IMR-90 (cell line): Measurements from ENCODE around the gene MECP2. TPM values are rescaled to one million over a fixed set of nuclear protein-coding genes. Genes with fewer than 3 reads are reported as not detected.

Experiments used
- ATAC-seq: fragments of 200-7000 bp; cut with Tn5 transposase; 2 replicates; pipeline ENCODE4 v1.9.1; 2020; ENCODE audit warnings: low read depth, mild to moderate bottlenecking, moderate library complexity
- BruUV-seq: library from RNA; stranded (reverse); fragments of 400-500 nt; replicated peaks from 2 replicates; lab custom pipeline; 2021; lab: Mats Ljungman, UMichigan
- CTCF ChIA-PET: fragments of 300-600 bp; formaldehyde crosslinking; extraction: SDS; loops from one replicate; lab custom pipeline; 2021; ENCODE audit warnings: antibody characterized with exemption; lab: Yijun Ruan, JAX
- POLR2A ChIA-PET: fragments of 300-600 bp; sonication (Branson Sonifier 250); formaldehyde crosslinking; loops from one replicate; lab custom pipeline; 2022; ENCODE audit warnings: antibody characterized with exemption; ENCODE audit not compliant: unreplicated experiment; lab: Charles Lee
- DNase-seq: peaks from one replicate; pipeline ENCODE4 v3.0.0; 2013
- H2AFZ ChIP-seq: replicated peaks from 2 replicates; pipeline ENCODE3; 2013; ENCODE audit warnings: low read length, mild to moderate bottlenecking; ENCODE audit not compliant: poor library complexity
- H2AK5ac ChIP-seq: 2 replicates; pipeline ENCODE4 v1.6.1; 2013; ENCODE audit warnings: low read depth, low read length, inconsistent platforms
- H2AK9ac ChIP-seq: replicated peaks from 2 replicates; pipeline ENCODE3; 2013; ENCODE audit warnings: mild to moderate bottlenecking, low read depth, low read length, moderate library complexity; ENCODE audit not compliant: poor library complexity
- H2BK120ac ChIP-seq: 2 replicates; pipeline ENCODE4 v1.6.1; 2013; ENCODE audit warnings: low read depth, low read length, inconsistent platforms
- H2BK15ac ChIP-seq: 3 replicates; pipeline ENCODE4 v1.6.1; 2013; ENCODE audit warnings: low read depth, low read length, inconsistent platforms
- H2BK20ac ChIP-seq: 2 replicates; pipeline ENCODE4 v1.6.1; 2013; ENCODE audit warnings: low read depth, mild to moderate bottlenecking, inconsistent platforms, low read length, moderate library complexity
- H2BK5ac ChIP-seq: 2 replicates; pipeline ENCODE4 v1.6.1; 2013; ENCODE audit warnings: mild to moderate bottlenecking, low read depth, low read length, inconsistent platforms; ENCODE audit not compliant: poor library complexity, severe bottlenecking
- H3K14ac ChIP-seq: replicated peaks from 2 replicates; pipeline ENCODE4 v1.6.1; 2013; ENCODE audit warnings: low read depth, low read length, inconsistent platforms
- H3K18ac ChIP-seq: 2 replicates; pipeline ENCODE4 v1.6.1; 2013; ENCODE audit warnings: low read depth, low read length, control low read depth
- H3K23ac ChIP-seq: 2 replicates; pipeline ENCODE4 v1.6.1; 2013; ENCODE audit warnings: low read depth, low read length, inconsistent platforms
- H3K27ac ChIP-seq: 2 replicates; pipeline ENCODE4 v1.5.1; 2013; ENCODE audit warnings: mild to moderate bottlenecking, control low read depth, low read length; ENCODE audit not compliant: insufficient read depth
- H3K27me3 ChIP-seq: 2 replicates; pipeline ENCODE4 v1.6.1; 2013; ENCODE audit warnings: low read length; ENCODE audit not compliant: control insufficient read depth, insufficient read depth
- H3K36me3 ChIP-seq: 2 replicates; pipeline ENCODE4 v1.6.1; 2013; ENCODE audit warnings: low read length, mixed read lengths; ENCODE audit not compliant: control insufficient read depth, insufficient read depth
- H3K4ac ChIP-seq: 2 replicates; pipeline ENCODE4 v1.6.1; 2013; ENCODE audit warnings: low read depth, low read length, inconsistent platforms
- H3K4me1 ChIP-seq: 2 replicates; pipeline ENCODE4 v1.6.1; 2013; ENCODE audit warnings: low read length, mixed read lengths; ENCODE audit not compliant: control insufficient read depth, insufficient read depth
- H3K4me2 ChIP-seq: 2 replicates; pipeline ENCODE4 v1.6.1; 2013; ENCODE audit warnings: low read depth, mild to moderate bottlenecking, control low read depth, low read length, moderate library complexity
- H3K4me3 ChIP-seq: 2 replicates; pipeline ENCODE4 v1.5.1; 2013; ENCODE audit warnings: low read depth, mild to moderate bottlenecking, control low read depth, low read length, moderate library complexity; ENCODE audit not compliant: insufficient read depth
- H3K56ac ChIP-seq: 2 replicates; pipeline ENCODE4 v1.6.1; 2013; ENCODE audit warnings: low read length, inconsistent platforms; ENCODE audit not compliant: insufficient read depth; ENCODE audit errors: extremely low read depth
- H3K79me1 ChIP-seq, 2 experiments: 2 replicates each; pipeline ENCODE4 v1.6.1; 2013; ENCODE audit warnings: low read length in 2 of 2, inconsistent platforms in 1 of 2, low read depth in 1 of 2
- H3K9ac ChIP-seq: 2 replicates; pipeline ENCODE4 v1.6.1; 2013; ENCODE audit warnings: low read depth, low read length, control low read depth
- H3K9me1 ChIP-seq: 2 replicates; pipeline ENCODE4 v1.6.1; 2013; ENCODE audit warnings: low read length, inconsistent platforms; ENCODE audit not compliant: insufficient read depth
- H3K9me3 ChIP-seq: 2 replicates; pipeline ENCODE4 v1.6.1; 2013; ENCODE audit warnings: low read length; ENCODE audit not compliant: control insufficient read depth, insufficient read depth
- H4K20me1 ChIP-seq: 2 replicates; pipeline ENCODE4 v1.6.1; 2013; ENCODE audit warnings: low read length, inconsistent platforms; ENCODE audit not compliant: insufficient read depth
- H4K5ac ChIP-seq: 2 replicates; pipeline ENCODE4 v1.6.1; 2013; ENCODE audit warnings: mild to moderate bottlenecking, low read depth, low read length, control low read depth
- H4K8ac ChIP-seq, 2 experiments: 2 replicates each; pipeline ENCODE4 v1.6.1; 2013; ENCODE audit warnings: low read depth in 2 of 2, low read length in 2 of 2, control low read depth in 1 of 2, inconsistent platforms in 1 of 2
- H4K91ac ChIP-seq: 2 replicates; pipeline ENCODE4 v1.6.1; 2013; ENCODE audit warnings: low read depth, low read length, inconsistent platforms; ENCODE audit not compliant: insufficient read depth
- CHD1 ChIP-seq: IDR thresholded peaks from 2 replicates; pipeline ENCODE4 v1.6.1; 2012; ENCODE audit warnings: low read depth, low read length, improper control_type of control experiment
- MAFK ChIP-seq: IDR thresholded peaks from 2 replicates; pipeline ENCODE4 v1.6.1; 2012; ENCODE audit warnings: low read depth, low read length, improper control_type of control experiment
- MAZ ChIP-seq: IDR thresholded peaks from 2 replicates; pipeline ENCODE4 v1.6.1; 2012; ENCODE audit warnings: low read depth, mild to moderate bottlenecking, low read length, improper control_type of control experiment, moderate library complexity, borderline replicate concordance
- RAD21 ChIP-seq: IDR thresholded peaks from 2 replicates; pipeline ENCODE4 v1.6.1; 2012; ENCODE audit warnings: low read length, improper control_type of control experiment
- RCOR1 ChIP-seq: IDR thresholded peaks from 2 replicates; pipeline ENCODE4 v1.6.1; 2012; ENCODE audit warnings: mild to moderate bottlenecking, low read length, improper control_type of control experiment; ENCODE audit not compliant: insufficient replicate concordance
- RFX5 ChIP-seq: IDR thresholded peaks from 2 replicates; pipeline ENCODE4 v1.8.0; 2012; ENCODE audit warnings: low read depth, mild to moderate bottlenecking, low read length, moderate library complexity
- SMC3 ChIP-seq: fragments of 150-350 bp; IDR thresholded peaks from 2 replicates; pipeline ENCODE4 v1.6.1; 2016; ENCODE audit warnings: low read depth, mild to moderate bottlenecking, antibody characterized with exemption, low read length, moderate library complexity
- WGBS, 2 experiments: methylation state at CpG; one replicate each; pipeline versions ENCODE4 v1.1.5 to v1.1.7; 2013; ENCODE audit warnings: missing lambda C conversion rate in 2 of 2; ENCODE audit not compliant: insufficient read length in 1 of 2; ENCODE audit errors: extremely low coverage in 2 of 2; 5-methylcytosine and 5-hydroxymethylcytosine counted together
- dilution Hi-C: fragments of 300-500 bp; cut with HindIII; formaldehyde crosslinking; loops from one replicate; pipeline ENCODE4 v1.14.3; 2018; ENCODE audit warnings: low sequenced_read_pairs; ENCODE audit not compliant: unreplicated experiment
- in situ Hi-C: fragments of 300-500 bp; cut with MboI; formaldehyde crosslinking; loops from 3 replicates; pipeline ENCODE4 v1.14.3; 2019; ENCODE audit warnings: low sequenced_read_pairs, inconsistent platforms, mixed read lengths
- intact Hi-C: fragments of 100-400 bp; cut with micrococcal nuclease; formaldehyde crosslinking; loops from 2 replicates; pipeline ENCODE4 v1.10.0; 2022
- polyA plus RNA-seq, 3 experiments: library from polyadenylated mRNA; depleted of rRNA; stranded (reverse); fragments of >200 nt; gene quantifications; 2 replicates each; pipeline ENCODE4 v1.2.3, GENCODE V29; 2012; ENCODE audit warnings: low replicate concordance in 1 of 3
- total RNA-seq: library from RNA; depleted of rRNA; stranded (reverse); fragments of >200 nt; gene quantifications from 2 replicates; pipeline ENCODE4 v1.2.3, GENCODE V29; 2012
- TF ChIP-seq, protein P1 (sequence below): conservative IDR thresholded peaks from 2 replicates; pipeline ENCODE4 v1.5.1; 2012; ENCODE audit warnings: mild to moderate bottlenecking, low read depth, low read length, improper control_type of control experiment

MECP2 gene
- total and polyA plus RNA-seq, 2 of the 4 experiments (the other 2 are of a cell fraction), result 8.4 to 10.1 TPM

DNA sequence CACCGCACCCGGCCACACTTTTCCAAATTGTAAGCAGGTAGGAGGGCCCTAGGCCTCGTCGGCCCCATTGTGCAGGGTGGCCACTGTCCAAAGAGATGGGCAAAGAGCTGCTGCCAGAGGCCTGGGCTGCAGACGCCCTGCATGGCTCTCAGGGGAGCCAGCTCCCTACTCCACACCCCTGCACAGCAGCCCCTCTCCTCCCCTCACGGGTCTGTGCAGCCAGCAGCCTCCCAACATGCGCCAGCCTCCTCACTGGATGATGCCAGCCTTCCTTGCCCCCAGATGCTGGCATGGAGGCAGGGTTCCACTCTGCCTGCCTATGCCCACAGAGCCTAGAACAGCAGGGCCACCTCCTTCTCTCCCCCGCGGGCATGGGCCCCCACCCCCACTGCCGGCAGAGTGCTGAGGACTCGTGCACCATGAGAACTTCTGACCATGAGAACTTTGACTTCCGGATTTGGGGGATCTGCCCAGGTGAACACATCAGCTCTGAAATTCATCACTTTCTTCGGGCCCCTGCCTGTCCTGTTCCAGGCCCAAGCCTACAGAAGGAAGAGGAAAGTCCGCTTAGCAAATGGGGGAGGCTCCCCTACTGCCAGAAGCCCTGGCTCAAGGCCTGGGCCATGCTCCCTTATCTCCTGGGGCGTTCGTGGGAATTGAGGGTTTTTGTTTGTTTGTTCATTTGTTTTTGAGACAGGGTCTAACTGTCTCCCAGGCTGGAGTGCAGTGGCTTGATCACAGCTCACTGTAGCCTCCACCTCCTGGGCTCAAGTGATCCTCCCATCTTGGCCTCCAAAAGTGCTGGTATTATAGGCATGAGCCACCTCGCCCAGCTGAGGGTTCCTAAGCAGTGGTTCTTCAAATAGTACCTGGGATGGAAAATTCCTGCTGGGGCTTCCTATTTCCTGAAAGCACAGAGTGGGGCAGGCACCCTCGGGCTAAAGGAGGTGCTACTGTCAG lies 85.9 kb downstream of the MECP2 start:
- H3K79me1 ChIP-seq, result no peaks in the 10 kb centered on the region; a peak in 1 of 4 replicates
- H3K9ac ChIP-seq, result no peak overlapping the region
- H2AK9ac ChIP-seq, result no peak overlapping the region
- H3K27ac ChIP-seq, result no peak overlapping the region
- no peak for TF ChIP-seq SMC3
- no peak for TF ChIP-seq CHD1
- no peak for TF ChIP-seq RFX5
- TF ChIP-seq RCOR1, result no peak
- no peak for TF ChIP-seq MAFK
- TF ChIP-seq MAZ, result no peak
- TF ChIP-seq, protein P1, sequence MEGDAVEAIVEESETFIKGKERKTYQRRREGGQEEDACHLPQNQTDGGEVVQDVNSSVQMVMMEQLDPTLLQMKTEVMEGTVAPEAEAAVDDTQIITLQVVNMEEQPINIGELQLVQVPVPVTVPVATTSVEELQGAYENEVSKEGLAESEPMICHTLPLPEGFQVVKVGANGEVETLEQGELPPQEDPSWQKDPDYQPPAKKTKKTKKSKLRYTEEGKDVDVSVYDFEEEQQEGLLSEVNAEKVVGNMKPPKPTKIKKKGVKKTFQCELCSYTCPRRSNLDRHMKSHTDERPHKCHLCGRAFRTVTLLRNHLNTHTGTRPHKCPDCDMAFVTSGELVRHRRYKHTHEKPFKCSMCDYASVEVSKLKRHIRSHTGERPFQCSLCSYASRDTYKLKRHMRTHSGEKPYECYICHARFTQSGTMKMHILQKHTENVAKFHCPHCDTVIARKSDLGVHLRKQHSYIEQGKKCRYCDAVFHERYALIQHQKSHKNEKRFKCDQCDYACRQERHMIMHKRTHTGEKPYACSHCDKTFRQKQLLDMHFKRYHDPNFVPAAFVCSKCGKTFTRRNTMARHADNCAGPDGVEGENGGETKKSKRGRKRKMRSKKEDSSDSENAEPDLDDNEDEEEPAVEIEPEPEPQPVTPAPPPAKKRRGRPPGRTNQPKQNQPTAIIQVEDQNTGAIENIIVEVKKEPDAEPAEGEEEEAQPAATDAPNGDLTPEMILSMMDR, result no peak
- TF ChIP-seq RAD21, result no peak
- H3K14ac ChIP-seq, result no peak overlapping the region
- H2AFZ ChIP-seq, result no peak overlapping the region
- dilution Hi-C loops (no loop called here), in situ Hi-C loops (no loop called here), intact Hi-C loops (no loop called here)
- no peak overlapping the region for H2BK15ac ChIP-seq
- H2AK5ac ChIP-seq, result no peak overlapping the region
- H3K4me1 ChIP-seq, result no peaks in the 10 kb centered on the region
- ChIA-PET POLR2A (no interaction called here), CTCF (no interaction called here)
- no peak overlapping the region for H3K4me2 ChIP-seq
- no TSS peak for BruUV-seq
- no peak overlapping the region for H4K8ac ChIP-seq
- H3K56ac ChIP-seq, result no peak overlapping the region
- H2BK120ac ChIP-seq, result no peak overlapping the region
- no peak overlapping the region for H4K91ac ChIP-seq
- no peak overlapping the region for H3K18ac ChIP-seq
- no peak overlapping the region for H2BK5ac ChIP-seq
- H3K4me3 ChIP-seq, result no peak overlapping the region
- H2BK20ac ChIP-seq, result no peak overlapping the region
- WGBS, 2 experiments, result 77% methylated on average over 7 of the region's 18 CpGs; no CpG with 5 or more reads in 1 of the 2 experiments
- no peak for DNase-seq
- no peak overlapping the region for H4K5ac ChIP-seq
- no peaks in the 10 kb centered on the region for H4K20me1 ChIP-seq
- peaks cover 14% of the 10 kb centered on the region for H3K36me3 ChIP-seq
- H3K4ac ChIP-seq, result no peak overlapping the region
- H3K9me1 ChIP-seq, result no peaks in the 10 kb centered on the region
- no peaks in the 10 kb centered on the region for H3K27me3 ChIP-seq
- H3K9me3 ChIP-seq, result no peaks in the 10 kb centered on the region
- no peak for ATAC-seq
- no peak overlapping the region for H3K23ac ChIP-seq
